ENCODE results near the gene PYURF. TPM values are rescaled to one million over a fixed set of nuclear protein-coding genes. Genes with fewer than 3 reads are reported as not detected.
A peak's percentile ranks its signal among the peaks of the same experiment; 100 is the strongest.

Gene PYURF
- total and polyA plus RNA-seq, 4 donors, result 51.9 to 115 (median 69.9) TPM

DNA sequence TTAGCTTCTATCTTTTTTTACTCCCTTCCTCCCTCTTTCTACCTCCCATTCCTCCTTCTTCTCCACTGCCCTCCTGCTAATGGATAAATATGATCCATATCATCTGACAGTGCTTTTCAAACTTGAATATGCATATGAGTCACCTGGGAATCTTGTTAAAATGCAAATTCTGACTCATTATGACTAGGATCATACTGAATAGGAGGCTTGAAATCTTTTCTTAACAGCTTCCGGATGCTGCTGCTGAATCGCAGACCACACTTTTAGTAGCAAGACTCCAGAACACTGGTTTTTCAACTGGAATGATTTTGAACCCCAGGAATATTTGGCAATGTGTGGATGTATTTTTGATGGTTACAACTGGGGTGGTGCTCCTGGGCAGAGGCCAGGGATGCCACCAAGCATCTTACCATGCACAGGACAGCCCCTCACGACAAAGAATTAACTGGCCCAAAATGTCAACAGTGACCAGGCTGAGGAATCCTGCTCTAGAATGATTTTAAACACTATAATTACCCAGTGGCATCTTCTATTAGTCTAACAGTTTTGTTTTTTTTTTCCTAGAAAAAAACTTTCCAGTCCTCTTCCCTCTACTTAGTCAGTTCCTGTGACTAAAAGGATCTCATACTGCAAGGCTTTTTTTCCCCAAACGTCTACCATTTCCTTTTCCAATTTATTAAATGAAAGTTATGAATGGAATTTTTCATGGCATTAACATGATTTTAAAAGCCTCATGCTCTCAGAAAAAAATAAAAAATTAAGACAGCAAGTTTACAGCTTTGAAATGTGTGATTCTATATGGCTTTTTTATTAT lies 10.6 kb upstream of the PYURF start:
- DNase-seq (no peak), ATAC-seq (ENCODE audit: low FRiP score) (no peak)
- Histone ChIP-seq H3K9me3 (ENCODE audit: control insufficient read depth, low read length) (no peaks in the 10 kb centered on the region), H3K27me3 (ENCODE audit: control insufficient read depth in 1 of 2, insufficient read depth in 2 of 2, low read length in 1 of 2) (no peaks in the 10 kb centered on the region), H3K4me3 (ENCODE audit: low read length in 2 of 2) (no peak overlapping the region), H3K4me1 (ENCODE audit: control insufficient read depth in 1 of 2, insufficient read depth in 2 of 2, low read length in 2 of 2) (no peaks in the 10 kb centered on the region), H3K36me3 (ENCODE audit: control insufficient read depth in 1 of 2, insufficient read depth in 2 of 2, low read length in 1 of 2) (no peaks in the 10 kb centered on the region), H3K27ac (ENCODE audit: low read depth in 1 of 2, low read length in 2 of 2) (no peak overlapping the region)
- WGBS, 2 donors, result 46 to 53% methylated on average over 4 of the region's 4 CpGs
- intact Hi-C loops (cut with DNase I), result loop anchor here in 1 of 2 donors (10.0 kb wide), 1 partner anchor 491 kb away; no protein-coding TSS in a partner anchor

DNA sequence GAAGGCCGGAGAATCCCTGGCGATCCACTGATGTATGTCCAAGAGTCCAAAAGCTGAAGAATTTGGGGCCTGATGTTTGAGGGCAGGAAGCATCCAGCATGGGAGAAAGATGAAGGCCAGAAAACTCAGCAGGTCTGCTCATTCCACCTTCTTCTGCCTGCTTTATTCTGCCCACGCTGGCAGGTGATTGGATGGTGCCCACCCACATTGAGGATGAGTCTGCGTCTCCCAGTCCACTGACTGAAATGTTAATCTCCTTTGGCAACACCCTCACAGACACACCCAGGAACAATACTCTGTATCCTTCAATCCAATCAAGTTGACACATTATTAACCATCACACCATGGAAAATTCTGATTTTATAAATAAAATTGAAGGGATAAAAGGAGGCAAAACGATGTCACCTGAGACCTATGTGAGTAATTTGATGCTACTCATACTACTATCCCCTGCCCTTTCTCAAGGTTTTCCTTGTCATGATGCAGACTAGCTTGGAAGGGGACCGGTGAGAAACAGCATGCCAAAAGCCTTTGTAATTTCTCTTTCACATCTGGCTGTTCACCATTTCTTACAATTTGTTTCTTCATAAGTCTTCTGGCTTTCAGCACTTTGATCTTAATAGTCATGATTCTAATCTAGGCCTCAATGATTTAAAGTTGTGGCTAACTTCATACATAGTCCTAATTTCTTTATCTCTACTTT lies 9.7 kb upstream of the PYURF start:
- ATAC-seq (ENCODE audit: low FRiP score) (no peak), DNase-seq (no peak)
- Histone ChIP-seq H3K4me3 (ENCODE audit: low read length in 2 of 2) (no peak overlapping the region), H3K27ac (ENCODE audit: low read depth in 1 of 2, low read length in 2 of 2) (no peak overlapping the region), H3K27me3 (ENCODE audit: control insufficient read depth in 1 of 2, insufficient read depth in 2 of 2, low read length in 1 of 2) (no peaks in the 10 kb centered on the region), H3K9me3 (ENCODE audit: control insufficient read depth, low read length) (no peaks in the 10 kb centered on the region), H3K4me1 (ENCODE audit: control insufficient read depth in 1 of 2, insufficient read depth in 2 of 2, low read length in 2 of 2) (no peaks in the 10 kb centered on the region), H3K36me3 (ENCODE audit: control insufficient read depth in 1 of 2, insufficient read depth in 2 of 2, low read length in 1 of 2) (no peaks in the 10 kb centered on the region)
- intact Hi-C loops (cut with DNase I), result loop anchor here in 1 of 2 donors (10.0 kb wide), 1 partner anchor 492 kb away; no protein-coding TSS in a partner anchor
- 76 to 79% methylated on average over 6 of the region's 6 CpGs for WGBS, 2 donors

DNA sequence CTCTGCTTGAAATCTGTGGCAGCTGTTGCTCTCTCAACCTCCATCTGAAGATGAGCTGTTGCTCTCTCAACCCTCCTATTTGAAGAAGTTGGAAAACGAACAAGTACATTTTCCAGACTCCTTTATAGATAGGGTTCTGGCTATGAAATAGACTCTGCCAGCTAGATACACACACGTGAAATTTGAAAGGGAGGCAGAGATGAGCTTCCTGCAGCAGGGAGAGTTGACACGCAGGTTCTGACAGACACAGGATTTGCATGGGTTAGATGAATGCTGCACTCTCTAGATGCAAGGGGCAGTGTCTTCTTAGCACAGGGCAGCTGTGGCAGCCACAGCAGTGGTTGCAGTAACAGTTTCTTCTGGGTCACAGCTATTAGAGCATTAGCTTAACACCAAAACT lies 8.0 kb upstream of the PYURF start:
- no peaks in the 10 kb centered on the region for H3K27me3 ChIP-seq (ENCODE audit: control insufficient read depth in 1 of 2, insufficient read depth in 2 of 2, low read length in 1 of 2)
- H3K4me3 ChIP-seq (ENCODE audit: low read length in 2 of 2), result no peak overlapping the region
- DNase-seq, result no peak
- H3K27ac ChIP-seq (ENCODE audit: low read depth in 1 of 2, low read length in 2 of 2), result no peak overlapping the region
- H3K4me1 ChIP-seq (ENCODE audit: control insufficient read depth in 1 of 2, insufficient read depth in 2 of 2, low read length in 2 of 2), result no peaks in the 10 kb centered on the region
- H3K9me3 ChIP-seq (ENCODE audit: control insufficient read depth, low read length), result no peaks in the 10 kb centered on the region
- intact Hi-C loops (cut with DNase I), result loop anchor here in 1 of 2 donors (10.0 kb wide), 1 partner anchor 493 kb away; no protein-coding TSS in a partner anchor
- WGBS, 2 donors, result 78 to 80% methylated on average over 3 of the region's 3 CpGs
- no peak for ATAC-seq (ENCODE audit: low FRiP score)
- H3K36me3 ChIP-seq (ENCODE audit: control insufficient read depth in 1 of 2, insufficient read depth in 2 of 2, low read length in 1 of 2), result no peaks in the 10 kb centered on the region

DNA sequence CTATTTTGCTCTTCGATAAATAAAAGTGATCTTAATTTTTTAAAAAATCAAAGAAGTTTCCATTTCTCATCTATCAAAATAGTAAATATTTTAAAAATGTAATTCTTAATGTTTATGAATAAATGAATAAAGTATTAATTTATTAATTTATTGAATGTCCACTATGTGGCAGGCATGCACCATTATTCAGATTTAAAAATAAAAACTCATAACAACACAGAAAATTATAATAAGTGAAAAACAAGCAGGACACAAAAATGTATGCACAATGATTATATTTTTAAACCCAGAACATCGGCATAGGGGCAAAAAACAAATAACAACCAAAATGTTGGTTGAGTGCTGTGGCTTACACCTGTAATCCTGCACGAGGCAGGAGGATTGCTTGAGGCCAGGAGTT lies 5.3 kb upstream of the PYURF start:
- intact Hi-C loops (cut with DNase I), result loop anchor here (5.0 to 10.0 kb wide), 4 partner anchors 83 to 496 kb away; no protein-coding TSS in a partner anchor
- WGBS, 2 donors, result 75 to 79% methylated on average over 3 of the region's 3 CpGs
- H3K27ac ChIP-seq (ENCODE audit: low read depth in 1 of 2, low read length in 2 of 2), result no peak overlapping the region
- no peaks in the 10 kb centered on the region for H3K36me3 ChIP-seq (ENCODE audit: control insufficient read depth in 1 of 2, insufficient read depth in 2 of 2, low read length in 1 of 2)
- DNase-seq (no peak), ATAC-seq (ENCODE audit: low FRiP score) (no peak)
- no peak overlapping the region for H3K4me3 ChIP-seq (ENCODE audit: low read length in 2 of 2)
- no peaks in the 10 kb centered on the region for H3K4me1 ChIP-seq (ENCODE audit: control insufficient read depth in 1 of 2, insufficient read depth in 2 of 2, low read length in 2 of 2)
- no peaks in the 10 kb centered on the region for H3K9me3 ChIP-seq (ENCODE audit: control insufficient read depth, low read length)
- H3K27me3 ChIP-seq (ENCODE audit: control insufficient read depth in 1 of 2, insufficient read depth in 2 of 2, low read length in 1 of 2), result no peaks in the 10 kb centered on the region

DNA sequence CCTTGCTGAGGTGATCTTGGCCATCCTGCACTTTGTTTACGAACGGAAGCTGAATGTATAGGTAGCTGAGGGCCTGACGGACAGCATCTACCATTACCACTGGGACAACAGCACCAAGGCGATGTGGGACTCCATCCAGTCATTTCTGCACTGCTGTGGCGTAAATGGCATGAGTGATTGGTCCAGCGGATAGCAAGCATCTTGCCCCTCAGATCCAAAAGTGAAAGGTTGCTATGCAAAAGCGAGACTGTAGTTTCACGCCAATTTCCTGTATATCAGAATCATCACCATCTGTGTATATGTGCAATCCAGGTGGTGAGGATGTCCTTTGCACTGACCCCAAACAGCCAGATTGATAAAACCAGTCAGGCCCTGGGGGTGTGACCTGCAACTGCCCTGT lies 4.2 kb upstream of the PYURF start:
- no peaks in the 10 kb centered on the region for H3K9me3 ChIP-seq (ENCODE audit: control insufficient read depth, low read length)
- H3K4me1 ChIP-seq (ENCODE audit: control insufficient read depth in 1 of 2, insufficient read depth in 2 of 2, low read length in 2 of 2), result no peaks in the 10 kb centered on the region
- no peak overlapping the region for H3K27ac ChIP-seq (ENCODE audit: low read depth in 1 of 2, low read length in 2 of 2)
- no peaks in the 10 kb centered on the region for H3K27me3 ChIP-seq (ENCODE audit: control insufficient read depth in 1 of 2, insufficient read depth in 2 of 2, low read length in 1 of 2)
- no peaks in the 10 kb centered on the region for H3K36me3 ChIP-seq (ENCODE audit: control insufficient read depth in 1 of 2, insufficient read depth in 2 of 2, low read length in 1 of 2)
- no peak for ATAC-seq (ENCODE audit: low FRiP score)
- DNase-seq, result no peak
- WGBS, 2 donors, result 93 to 94% methylated on average over 8 of the region's 8 CpGs
- no peak overlapping the region for H3K4me3 ChIP-seq (ENCODE audit: low read length in 2 of 2)
- intact Hi-C loops (cut with DNase I), result loop anchor here (5.0 to 10.0 kb wide), 4 partner anchors 85 to 497 kb away; no protein-coding TSS in a partner anchor

DNA sequence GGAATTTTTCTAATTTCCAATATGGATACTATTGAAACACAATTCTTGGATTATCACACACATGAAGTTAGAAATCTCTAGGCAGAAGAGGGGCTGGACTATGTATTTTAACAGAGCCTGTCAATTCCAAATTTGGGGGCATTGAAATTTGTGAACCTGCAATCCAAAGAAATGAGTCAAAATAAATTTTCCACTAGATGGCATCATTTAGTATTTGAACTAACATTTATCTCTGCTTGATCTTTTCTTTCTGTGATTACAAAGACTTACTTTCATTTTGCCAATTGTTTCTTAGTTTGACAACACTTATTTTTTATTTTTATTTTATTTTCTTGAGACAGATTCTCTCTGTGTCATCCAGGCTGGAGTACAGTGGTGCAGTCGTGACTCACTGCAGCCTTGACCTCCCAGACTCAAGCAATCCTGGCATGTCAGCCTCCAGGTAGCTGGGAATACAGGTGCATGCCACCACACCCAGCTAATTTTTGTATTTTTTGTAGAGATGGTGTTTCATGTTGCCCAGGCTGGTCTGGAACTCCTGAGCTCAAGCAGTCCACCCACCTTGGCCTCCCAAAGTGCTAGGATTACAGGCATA lies 2.7 kb upstream of the PYURF start:
- ATAC-seq (ENCODE audit: low FRiP score) (no peak), DNase-seq (no peak)
- H3K4me3 ChIP-seq (ENCODE audit: low read length in 2 of 2), result no peak overlapping the region
- H3K27ac ChIP-seq (ENCODE audit: low read depth in 1 of 2, low read length in 2 of 2), result no peak overlapping the region
- no peaks in the 10 kb centered on the region for H3K4me1 ChIP-seq (ENCODE audit: control insufficient read depth in 1 of 2, insufficient read depth in 2 of 2, low read length in 2 of 2)
- 28 to 40% methylated on average over 1 of the region's 1 CpG for WGBS, 2 donors
- H3K27me3 ChIP-seq (ENCODE audit: control insufficient read depth in 1 of 2, insufficient read depth in 2 of 2, low read length in 1 of 2), result no peaks in the 10 kb centered on the region
- intact Hi-C loops (cut with DNase I), result loop anchor here (5.0 to 10.0 kb wide), 4 partner anchors 86 to 498 kb away; no protein-coding TSS in a partner anchor
- no peaks in the 10 kb centered on the region for H3K36me3 ChIP-seq (ENCODE audit: control insufficient read depth in 1 of 2, insufficient read depth in 2 of 2, low read length in 1 of 2)
- H3K9me3 ChIP-seq (ENCODE audit: control insufficient read depth, low read length), result no peaks in the 10 kb centered on the region

DNA sequence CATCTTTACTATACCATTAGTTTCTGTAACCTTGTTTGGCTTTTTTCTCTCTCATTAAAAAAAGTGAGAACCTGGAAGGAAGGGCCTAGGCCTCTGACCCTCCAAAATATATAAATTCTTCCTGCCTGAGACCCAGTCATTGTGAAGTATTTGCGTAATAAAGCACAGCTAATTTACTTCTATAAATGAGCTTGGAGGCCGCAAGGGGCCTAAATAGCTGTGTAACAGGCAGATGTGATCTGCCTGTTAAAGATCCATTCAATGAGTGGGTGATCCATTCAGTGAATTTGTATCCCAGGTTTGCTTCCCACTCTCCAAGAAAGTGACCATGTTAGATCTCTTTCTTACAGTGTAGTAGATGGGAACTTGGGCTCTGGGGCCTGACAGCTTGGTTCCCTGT lies 595 bp upstream of the PYURF start:
- Histone ChIP-seq H3K4me3 (ENCODE audit: low read length in 2 of 2) (peak overlapping the region; percentile 4 to 74), H3K4me1 (ENCODE audit: control insufficient read depth in 1 of 2, insufficient read depth in 2 of 2, low read length in 2 of 2) (no peaks in the 10 kb centered on the region), H3K27ac (ENCODE audit: low read depth in 1 of 2, low read length in 2 of 2) (peak overlapping the region; percentile 65 to 87), H3K9me3 (ENCODE audit: control insufficient read depth, low read length) (no peaks in the 10 kb centered on the region), H3K27me3 (ENCODE audit: control insufficient read depth in 1 of 2, insufficient read depth in 2 of 2, low read length in 1 of 2) (no peaks in the 10 kb centered on the region), H3K36me3 (ENCODE audit: control insufficient read depth in 1 of 2, insufficient read depth in 2 of 2, low read length in 1 of 2) (no peaks in the 10 kb centered on the region)
- intact Hi-C loops (cut with DNase I), result loop anchor here in 1 of 2 donors (10.0 kb wide), 1 partner anchor 501 kb away; no protein-coding TSS in a partner anchor
- DNase-seq (no peak), ATAC-seq (ENCODE audit: low FRiP score) (no peak)
- 44 to 55% methylated on average over 2 of the region's 2 CpGs for WGBS, 2 donors

DNA sequence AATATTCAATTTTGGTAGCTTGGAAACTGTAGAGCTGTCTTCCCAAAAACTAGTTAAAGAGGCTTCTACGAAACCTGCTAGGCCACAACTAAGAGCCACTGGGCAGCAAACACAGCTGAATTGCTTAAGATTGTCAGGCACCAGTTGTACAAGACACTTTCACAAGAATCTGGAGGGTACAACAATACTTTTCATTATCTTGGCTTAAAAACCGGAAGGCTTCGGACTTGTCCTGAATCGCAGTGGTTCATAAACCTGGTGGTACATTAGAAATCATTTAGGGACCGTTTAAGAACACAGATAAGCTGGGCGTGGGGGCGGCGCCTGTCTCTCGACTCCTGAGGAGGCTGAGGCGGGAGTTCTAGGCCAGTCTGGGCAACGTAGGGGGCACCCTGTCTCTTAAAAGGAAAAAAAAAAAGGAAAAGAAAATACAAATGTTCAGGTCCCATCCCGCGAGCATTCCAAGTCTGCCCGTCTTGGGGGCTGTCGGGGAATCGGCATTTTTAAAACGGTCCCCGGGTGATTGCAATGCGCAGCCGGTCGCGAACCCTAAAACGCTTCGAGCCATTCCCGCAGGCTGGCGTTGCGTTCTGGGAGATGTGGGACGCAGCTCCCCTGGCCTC lies 763 bp downstream of the PYURF start:
- Histone ChIP-seq H3K9me3 (ENCODE audit: control insufficient read depth, low read length) (no peaks in the 10 kb centered on the region), H3K27ac (ENCODE audit: low read depth in 1 of 2, low read length in 2 of 2) (peak overlapping the region; percentile 62 to 89), H3K4me3 (ENCODE audit: low read length in 2 of 2) (peak overlapping the region; percentile 73 to 84), H3K36me3 (ENCODE audit: control insufficient read depth in 1 of 2, insufficient read depth in 2 of 2, low read length in 1 of 2) (no peaks in the 10 kb centered on the region), H3K27me3 (ENCODE audit: control insufficient read depth in 1 of 2, insufficient read depth in 2 of 2, low read length in 1 of 2) (no peaks in the 10 kb centered on the region), H3K4me1 (ENCODE audit: control insufficient read depth in 1 of 2, insufficient read depth in 2 of 2, low read length in 2 of 2) (no peaks in the 10 kb centered on the region)
- peak; percentile 42 for ATAC-seq (ENCODE audit: low FRiP score)
- WGBS, 2 donors, result 0 to 1% methylated on average over 28 of the region's 28 CpGs
- DNase-seq, result peak; percentile 60 to 78
- intact Hi-C loops (cut with DNase I), result loop anchor here in 1 of 2 donors (10.0 kb wide), 1 partner anchor 502 kb away; no protein-coding TSS in a partner anchor
